Effector CD8-positive, alpha-beta T cell (primary cell): ENCODE results near the gene FAM240B.

ENCODE experiments used
- DNase-seq: peaks from one replicate; lab custom pipeline; 2025; lab: John Stamatoyannopoulos, UW

Gene FAM240B

DNA sequence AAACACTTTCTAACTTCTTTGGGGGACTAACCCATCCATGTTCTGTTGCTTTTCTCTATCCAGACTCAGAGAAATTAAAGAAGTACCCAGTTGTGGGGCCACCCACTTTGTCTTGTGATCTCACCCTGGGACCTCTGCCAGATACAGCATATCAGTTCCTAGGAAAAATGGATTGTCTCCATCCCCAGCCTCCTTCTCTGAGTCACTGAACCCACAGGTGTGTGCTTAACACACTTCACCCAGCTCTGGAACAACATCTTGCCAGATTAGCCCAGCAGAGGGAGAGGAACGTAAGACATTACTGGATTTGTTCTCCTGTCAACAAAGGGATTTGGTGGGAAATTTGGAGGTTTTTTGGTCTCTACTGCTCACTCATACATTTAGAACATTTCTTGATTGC, 19.2 kb downstream of the FAM240B start:
- DNase-seq = no peak

DNA sequence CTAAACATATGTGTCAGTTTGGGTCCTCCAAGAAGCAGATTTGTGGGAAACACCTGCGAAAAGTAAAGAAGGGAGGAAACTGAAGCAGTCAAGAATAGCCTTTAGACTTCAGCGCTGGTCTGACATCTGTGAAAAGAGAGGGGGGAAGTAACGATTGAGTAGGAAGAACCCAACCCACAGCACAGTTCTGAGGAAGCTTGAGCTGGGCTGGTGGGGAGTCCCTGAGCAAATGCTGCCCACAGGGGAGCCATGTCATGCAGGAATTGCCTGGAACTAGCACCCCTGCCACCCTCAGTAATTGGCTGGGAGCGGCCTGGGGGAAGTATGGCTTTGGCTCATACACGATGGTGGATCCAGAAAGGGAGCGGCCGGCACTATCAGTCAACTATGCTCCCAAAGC, 20.6 kb downstream of the FAM240B start:
- no peak for DNase-seq

DNA sequence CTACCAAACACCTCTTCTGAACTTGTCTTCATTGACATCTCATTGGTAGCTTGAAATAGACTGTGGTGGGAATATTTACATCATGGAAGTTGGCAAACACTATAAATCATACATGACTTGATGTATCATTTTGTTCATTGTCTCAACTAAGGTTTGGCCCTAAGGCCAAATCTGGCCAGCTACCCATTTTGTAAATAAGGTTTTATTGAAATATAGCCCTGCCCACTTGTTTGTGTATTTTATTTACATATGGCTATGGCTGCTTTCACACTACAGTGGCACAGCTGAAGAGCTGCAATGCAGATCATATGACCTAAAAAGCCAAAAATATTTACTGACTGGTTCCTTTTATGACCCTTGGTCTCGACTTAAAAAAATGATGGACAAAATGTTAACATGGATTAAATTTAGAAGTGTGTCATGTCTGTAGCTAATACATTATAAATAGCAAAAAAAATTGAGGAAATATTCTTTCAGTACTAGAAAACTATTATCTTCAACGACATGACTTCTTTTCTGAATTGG, 22.1 kb downstream of the FAM240B start:
- DNase-seq = no peak

DNA sequence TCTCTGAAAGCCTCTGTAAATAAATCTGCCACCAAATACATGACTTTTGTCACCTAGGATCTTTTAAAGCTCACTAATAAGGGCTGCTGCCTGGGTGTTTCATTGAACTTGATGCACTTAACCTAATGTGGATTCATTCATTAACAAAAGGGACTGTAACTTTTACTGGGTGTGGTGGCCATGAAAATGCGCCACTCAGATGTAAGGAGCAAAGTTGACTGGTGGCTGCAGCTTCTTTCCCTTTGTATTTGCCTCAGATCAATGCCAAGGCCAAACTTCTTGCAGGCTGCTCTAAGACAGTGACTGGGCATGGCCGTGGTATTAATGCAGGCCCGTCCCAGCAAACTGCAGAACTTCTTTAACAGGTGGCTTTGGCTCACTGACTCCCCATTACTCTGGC, 22.9 kb downstream of the FAM240B start:
- no peak for DNase-seq

DNA sequence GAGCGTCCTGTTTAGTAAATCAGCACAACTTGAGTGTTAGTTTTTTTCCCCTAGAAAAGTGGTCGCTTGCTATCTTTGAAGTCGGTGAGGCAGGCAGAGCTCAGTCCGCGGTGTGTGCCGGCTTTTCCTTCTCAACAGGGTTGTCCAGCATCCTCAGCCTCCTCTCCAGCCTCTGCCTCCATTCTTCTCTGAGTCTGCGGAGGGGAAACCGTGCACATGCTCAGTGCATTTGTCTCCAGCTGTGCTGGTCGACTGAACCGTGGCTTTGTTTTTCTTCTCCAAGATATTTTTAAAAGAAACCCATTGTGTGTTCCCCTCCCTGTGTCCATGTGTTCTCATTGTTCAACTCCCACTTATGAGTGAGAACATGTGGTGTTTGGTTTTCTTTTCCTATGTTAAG, 25.3 kb downstream of the FAM240B start:
- DNase-seq = no peak

DNA sequence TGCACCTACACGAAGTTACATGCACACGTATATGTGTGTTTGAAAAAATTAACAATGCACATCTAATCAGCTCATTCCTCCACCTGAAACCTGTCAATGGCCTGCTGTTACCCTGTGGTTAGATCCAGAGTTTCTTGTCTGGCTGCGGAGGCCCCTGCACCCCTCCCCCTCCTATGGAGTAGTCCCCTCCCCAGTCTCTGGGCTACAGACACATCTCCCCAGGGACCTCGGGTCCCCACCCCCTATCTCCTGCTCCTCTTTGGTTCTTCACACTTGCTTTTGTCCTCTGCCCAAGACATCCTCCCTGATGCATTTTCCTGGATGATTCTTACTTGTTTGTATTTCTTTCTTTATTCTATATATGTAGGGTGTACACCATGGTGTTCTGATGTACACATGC, 27.2 kb downstream of the FAM240B start:
- no peak for DNase-seq

DNA sequence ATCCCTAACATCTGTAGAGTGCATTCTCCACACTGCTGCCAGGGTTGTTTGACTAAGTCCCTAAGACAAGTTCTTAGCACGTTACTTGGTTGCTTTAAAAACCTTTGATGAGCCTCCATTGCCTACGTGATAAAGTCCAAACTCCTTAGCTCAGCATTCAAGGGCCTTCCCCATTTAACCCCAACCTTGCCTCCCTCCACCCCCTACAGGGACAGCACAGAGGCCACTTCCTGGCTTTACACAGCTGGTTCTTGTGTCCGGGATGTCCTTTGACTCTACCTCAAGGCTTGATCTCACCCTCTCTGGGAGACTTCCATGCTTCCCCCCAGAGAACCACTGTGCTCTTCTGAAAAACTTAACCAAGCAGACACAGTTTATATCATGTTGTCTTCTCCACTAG, 29.4 kb downstream of the FAM240B start:
- no peak for DNase-seq

DNA sequence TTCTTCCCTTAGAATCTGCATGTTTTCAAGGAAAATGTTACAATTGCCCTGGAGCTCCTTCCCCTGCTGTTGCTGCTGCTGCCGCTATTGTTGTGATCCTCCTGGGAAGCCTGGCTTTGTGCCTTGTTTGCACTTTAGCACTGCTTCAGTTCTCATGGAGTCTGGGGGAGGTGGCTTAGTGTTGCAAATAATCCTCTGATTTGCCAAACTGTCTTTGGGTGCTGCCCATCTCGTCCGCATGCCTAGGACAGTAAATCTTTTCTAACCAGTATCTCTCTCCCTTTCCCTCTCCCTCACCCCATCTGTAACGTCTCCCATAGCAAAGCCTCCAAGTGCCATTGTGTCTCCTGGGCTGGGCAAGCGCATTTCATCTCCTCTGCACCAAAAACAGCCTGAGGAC, 30.3 kb downstream of the FAM240B start:
- DNase-seq = no peak

DNA sequence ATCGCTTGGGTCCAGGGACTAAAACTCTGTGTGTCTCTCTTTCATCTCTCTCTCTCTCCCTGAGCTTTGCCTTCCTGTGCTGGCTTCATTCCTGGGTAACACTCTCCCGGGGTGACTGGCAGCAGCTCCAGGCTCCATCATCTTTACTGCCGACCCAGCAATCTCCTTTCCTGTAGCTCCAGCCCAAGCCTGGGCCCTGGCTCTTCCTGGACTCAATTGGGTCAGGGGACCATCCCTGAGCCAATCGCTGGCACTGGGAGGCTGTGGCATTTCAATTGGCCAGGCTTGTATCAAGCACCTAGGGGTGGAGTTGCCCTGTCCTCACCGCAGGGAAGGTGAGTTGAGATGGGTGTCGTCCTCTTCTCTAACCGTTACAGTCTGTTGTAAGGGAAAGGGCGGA, 31.9 kb downstream of the FAM240B start:
- DNase-seq = no peak

DNA sequence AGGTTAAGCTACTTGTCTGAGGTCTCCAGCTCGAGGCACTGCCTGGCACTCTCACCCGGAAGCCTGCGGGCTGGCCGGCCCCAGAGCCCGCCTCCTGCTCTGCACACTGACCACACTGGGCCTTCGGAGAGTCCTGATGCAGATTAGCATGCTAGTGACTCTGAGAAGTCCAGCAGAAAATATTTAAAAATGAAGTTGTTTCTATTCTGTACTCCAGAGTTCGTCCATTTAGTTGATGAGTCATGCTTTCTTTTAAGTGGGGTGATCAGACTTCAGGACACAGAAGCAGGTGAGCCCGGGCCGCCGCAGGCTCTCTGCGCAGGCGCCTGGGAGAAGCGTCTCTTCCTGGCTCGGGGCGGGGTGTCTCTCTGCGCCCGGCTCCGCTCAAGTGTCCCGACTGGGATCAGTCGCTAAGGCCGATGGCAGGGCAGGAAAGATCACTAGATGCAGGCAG, 32.5 kb downstream of the FAM240B start:
- DNase-seq = no peak

DNA sequence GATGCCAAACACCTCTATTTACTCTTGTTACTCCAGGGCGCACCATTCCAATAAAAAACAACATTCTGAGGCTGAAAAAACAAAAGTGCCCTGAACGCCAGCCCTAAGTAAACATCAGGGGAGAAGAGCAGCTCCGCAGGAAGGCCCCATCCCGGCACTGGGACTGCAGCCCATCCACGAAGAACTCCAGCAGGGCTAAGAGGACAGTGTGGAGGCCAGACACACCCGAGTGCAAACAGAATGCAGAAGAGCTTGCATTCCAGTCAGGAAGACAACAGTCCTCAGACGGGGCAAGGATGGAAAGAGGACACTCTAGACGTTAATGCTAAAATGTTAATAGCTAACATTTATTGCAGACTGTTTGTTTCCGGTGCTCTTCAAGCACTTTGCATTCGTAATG, 33.0 kb downstream of the FAM240B start:
- no peak for DNase-seq

DNA sequence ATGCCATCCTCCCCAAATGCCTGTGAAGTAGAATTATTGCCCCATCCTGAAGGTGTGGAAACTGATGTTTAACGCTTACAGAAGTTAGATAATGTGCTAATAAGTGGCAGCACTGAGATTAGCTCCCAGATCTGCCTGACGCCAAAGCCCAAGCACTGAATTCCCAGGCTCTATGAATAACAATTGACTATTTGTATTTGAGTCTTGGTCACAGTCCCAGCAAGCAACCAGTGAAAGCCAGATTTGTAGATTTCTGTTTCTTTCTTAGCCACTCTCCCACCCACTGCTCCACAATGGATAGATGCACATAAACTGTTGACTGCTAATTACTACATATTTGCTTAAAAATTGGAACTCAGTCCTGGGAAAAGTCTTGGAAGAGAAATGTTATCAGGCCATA, 34.4 kb downstream of the FAM240B start:
- no peak for DNase-seq

DNA sequence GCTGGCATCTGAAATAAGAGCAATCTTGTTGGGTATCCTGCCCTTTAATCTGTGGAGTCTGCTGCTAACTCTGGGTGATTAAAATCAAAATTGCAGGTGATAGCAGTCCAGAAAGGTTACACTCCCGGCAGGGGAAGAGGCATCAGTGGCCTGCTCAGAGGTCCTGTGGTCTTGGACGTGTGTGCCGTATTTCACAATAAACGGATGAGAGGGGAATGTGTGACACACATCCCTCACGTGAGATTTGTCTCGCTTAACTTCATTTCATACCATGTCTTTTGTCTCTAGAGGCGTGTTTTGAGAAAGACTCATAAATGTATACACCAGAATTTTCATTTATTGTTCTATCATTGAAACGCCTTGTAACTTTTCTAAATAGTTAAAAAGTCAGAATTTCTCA, 36.6 kb downstream of the FAM240B start:
- no peak for DNase-seq

DNA sequence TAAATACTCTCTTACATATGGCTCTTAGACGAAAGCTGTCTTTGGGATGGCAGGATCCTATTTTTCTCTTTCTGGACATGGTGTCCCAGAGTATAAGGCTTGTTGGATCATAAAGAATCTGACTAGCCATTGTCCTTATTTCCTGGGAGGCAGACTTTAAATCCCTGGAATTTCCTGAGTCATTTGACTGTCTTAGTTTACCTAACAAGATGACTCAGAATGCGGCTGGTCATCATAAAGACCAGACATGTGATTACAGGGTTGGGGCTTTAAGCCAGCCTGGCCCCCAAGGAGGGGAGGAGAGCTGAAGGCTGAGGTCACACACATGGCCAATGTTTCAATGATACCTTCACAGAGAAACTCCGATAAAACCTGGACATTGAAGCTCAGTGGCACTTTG, 37.2 kb downstream of the FAM240B start:
- no peak for DNase-seq

DNA sequence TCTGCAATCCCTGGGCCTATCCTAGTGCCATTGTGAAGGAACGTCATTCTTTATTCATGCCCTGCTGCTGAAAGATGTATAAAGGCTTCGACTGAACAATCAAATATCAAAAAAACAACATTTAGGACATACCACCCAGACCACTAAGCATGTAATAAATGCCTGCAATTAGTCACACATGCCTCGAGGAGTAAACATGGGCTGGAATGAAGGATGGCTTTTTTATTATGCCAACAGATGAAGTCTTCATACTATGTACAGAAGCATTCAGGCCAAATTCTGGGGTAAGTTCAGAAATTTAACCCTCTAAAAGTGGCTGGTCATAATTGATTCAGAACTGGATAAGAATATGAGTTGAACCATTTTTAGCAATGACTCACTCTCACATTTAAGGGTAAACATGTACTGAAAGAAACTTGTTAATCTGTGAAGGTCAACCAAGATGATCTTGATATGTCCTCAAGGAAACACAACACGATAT, 38.1 kb downstream of the FAM240B start:
- no peak for DNase-seq

DNA sequence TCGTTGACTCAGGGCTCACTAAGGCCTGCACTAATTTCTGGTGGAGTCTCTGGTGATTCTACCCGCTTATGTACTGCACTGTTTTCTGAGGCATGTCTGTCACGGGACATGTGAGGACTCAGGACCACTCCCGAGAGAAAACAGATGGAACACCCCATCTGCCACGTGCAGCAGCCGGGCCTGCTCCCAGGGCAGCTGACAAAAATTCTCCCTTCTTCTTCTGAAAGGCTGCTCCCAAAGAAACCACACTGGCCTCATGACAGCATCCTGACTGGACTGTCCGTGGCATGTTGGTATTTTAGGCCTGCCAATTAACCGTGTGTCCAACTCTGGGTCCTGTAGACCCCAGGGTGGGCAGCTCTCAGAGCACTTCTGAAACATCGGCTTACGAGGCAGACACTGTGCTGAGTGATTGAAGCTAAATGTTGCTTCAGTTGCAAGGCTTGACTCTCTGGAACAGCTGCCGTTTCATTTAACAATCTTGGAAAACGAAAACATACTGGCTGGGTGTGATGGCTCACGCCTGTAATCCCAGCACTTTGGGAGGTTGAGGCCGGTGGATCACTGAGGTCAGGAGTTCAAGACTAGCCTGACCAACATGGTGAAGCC, 39.0 kb downstream of the FAM240B start:
- no peak for DNase-seq

DNA sequence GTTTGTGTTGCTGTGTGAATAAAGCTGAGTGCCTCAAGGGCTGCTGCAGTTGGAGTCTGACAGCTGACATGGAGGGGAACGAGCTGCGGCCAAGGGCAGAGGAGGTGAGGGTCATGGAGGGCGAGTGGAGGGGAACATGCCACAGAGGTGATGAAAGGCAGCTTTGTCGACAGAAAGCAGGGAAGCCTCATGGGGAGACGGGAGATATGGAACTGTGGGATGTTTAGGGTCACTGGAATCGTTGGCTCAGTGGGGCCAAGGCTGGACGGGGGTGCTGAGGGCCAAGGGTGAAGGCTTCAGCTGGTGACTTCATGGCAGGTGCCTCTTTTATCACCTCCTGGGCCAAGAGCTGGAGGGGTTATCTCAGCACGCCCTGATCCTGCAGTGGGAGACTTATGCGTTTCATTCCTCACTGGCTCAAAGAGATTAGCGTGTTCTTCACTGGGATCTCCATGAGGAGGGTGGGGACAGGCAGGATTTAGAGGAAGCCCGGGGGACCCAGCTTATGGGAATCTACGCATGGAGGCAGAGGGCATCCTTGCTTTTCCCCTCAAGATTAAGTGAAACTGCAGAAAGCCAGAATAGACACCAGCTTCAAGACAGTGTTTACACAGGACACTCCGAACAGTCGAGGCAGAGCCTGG, 42.2 kb downstream of the FAM240B start:
- no peak for DNase-seq

DNA sequence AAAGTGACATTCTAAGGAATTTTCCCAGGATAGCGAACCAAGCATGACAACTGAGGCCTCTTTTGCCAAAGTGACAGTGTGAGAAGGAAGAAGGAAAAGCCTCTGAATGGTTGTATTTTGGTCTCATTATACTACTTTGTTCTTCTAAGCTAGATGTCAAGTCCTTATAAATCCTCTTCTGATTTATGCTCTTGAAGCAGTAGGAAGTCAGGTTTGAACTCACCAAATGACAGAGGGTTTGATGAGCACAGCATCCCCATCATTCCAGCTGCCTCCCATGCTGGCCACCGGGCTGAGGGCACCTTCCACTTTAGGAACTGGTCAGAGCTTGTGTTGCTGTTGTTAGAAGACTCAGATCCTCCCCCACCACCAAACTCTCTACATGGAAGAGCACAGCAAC, 44.1 kb downstream of the FAM240B start:
- DNase-seq = no peak

DNA sequence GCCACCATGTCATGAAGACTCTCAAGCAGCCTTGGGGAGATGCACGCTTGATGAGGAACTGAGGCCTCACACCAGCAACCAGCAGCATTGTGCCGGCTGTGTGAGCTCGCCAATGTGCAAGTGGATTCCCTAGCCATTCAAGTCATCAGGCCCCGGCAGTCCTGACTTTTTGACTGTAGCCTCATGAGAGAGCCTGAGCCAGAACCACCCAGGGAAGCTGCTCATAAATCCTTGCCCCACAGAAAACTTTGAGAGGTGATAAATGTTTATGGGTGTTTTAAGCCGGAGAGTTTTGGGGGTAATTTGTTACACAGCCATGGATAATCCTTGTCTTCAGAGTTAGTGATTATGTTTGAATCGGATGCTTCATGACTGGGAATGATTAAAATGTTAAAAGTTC, 44.7 kb downstream of the FAM240B start:
- no peak for DNase-seq

DNA sequence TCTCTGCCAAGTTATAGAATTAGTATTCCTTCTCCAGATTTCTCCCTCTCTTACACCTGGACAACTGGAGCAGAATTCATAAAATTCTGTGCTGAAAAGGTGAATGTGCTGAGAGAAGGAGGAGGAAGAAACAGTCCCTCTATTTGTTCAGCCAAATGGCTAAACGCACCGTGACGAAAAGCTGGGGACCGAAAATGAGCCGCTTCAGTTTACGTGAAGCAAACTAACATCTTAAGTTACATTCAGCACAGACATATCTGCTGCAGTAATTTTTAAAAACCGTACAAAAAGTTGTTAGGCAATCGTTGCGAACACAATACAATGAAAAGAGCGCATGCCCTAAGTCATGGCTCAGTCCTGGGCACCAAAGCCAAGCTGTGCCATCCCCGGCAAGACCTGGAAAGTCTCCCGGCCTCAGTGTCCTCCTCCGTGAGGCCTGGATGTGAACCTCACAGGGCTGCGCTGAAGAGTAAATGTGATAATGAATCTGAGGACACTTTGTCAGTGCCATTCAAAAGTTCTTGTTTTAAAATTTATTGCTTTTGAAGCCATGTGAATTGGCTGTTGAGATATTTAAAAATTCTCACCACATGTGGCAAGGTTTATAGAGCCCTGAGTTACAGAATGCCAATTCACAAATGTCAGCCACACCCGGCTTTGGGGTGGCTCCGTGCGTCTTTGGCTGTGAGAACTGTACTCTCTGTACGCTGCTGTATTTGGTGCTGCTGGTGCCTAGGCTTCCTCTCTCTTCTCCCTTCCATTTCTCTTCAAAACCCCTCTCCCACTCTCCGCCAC, 46.3 kb downstream of the FAM240B start:
- DNase-seq = no peak

DNA sequence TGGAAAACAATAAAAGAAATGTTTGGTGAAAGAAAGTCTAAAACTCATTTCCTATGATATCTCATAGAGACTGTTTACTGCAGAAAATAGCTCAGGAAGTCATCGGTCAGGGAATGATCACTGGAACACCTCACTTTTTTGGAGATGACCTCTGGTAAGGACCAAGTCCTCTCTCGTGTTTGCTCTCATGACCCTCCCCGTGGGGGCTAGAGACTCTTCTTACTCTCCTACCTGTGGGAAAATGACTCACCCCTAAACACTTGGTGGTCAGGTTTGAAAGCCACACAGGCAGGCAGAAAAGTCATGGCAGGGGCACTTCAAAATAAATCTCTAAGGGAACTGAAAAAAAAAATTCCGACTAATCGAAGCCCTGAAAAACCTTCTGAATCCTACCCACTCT, 48.2 kb downstream of the FAM240B start:
- no peak for DNase-seq

DNA sequence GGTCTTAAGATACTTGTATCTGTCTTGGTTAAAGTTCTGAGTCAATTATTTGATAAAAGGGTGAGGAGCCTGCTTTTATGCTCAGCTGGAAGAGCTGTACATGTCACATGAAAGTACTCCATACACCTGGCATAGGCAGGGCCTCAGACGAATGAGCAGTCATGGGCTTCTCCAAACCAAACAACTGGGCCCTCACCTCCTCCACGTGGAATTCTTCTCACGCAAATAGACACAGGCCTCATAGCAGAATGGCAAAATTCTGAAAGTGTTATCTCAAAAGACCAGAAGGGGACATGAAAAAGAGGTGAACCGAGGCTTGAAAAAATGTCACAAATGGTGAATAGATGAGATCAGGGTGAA, 48.6 kb downstream of the FAM240B start:
- DNase-seq = no peak
